CD4-positive, CD25-positive, alpha-beta regulatory T cell (primary cell): ENCODE results near the gene RAB11FIP2. TPM values are rescaled to one million over a fixed set of nuclear protein-coding genes. Genes with fewer than 3 reads are reported as not detected.

ENCODE experiments used
- ATAC-seq, 2 donors: fragments of 150-1000 bp; cut with Tn5 transposase; one replicate each; pipeline ENCODE4 v1.10.0; 2021; ENCODE audit warnings: low read depth in 2 of 2, moderate number of reproducible peaks in 2 of 2, moderate library complexity in 1 of 2
- DNase-seq, 3 donors: peaks; one replicate each; pipeline versions ENCODE4 v3.0.0 to v3.0.0-alpha.2; 2012 to 2022; ENCODE audit warnings: mixed read lengths in 1 of 3
- H3K27ac ChIP-seq: one replicate; pipeline ENCODE4 v1.7.0; 2013; ENCODE audit warnings: mild to moderate bottlenecking, low read length; ENCODE audit not compliant: insufficient read depth, poor library complexity, severe bottlenecking
- H3K27me3 ChIP-seq: one replicate; pipeline ENCODE4 v1.7.0; 2013; ENCODE audit warnings: low read length; ENCODE audit not compliant: control insufficient read depth, insufficient read depth
- H3K36me3 ChIP-seq: one replicate; pipeline ENCODE4 v1.7.0; 2013; ENCODE audit warnings: mild to moderate bottlenecking, low read length, moderate library complexity; ENCODE audit not compliant: control insufficient read depth, insufficient read depth
- H3K4me1 ChIP-seq: 2 replicates; pipeline ENCODE4 v1.7.0; 2013; ENCODE audit warnings: mild to moderate bottlenecking, low read length; ENCODE audit not compliant: insufficient read depth, control insufficient read depth, poor library complexity, severe bottlenecking
- H3K4me3 ChIP-seq: one replicate; pipeline ENCODE4 v1.7.0; 2013; ENCODE audit warnings: low read depth, mild to moderate bottlenecking, low read length, moderate library complexity
- H3K9me3 ChIP-seq, 2 experiments: 1 replicate in 1 of 2; 2 replicates in 1 of 2; pipeline ENCODE4 v1.7.0; 2013; ENCODE audit warnings: low read length in 2 of 2, mild to moderate bottlenecking in 1 of 2, moderate library complexity in 1 of 2; ENCODE audit not compliant: control insufficient read depth in 2 of 2
- H3K27ac Mint-ChIP-seq, 3 donors: one replicate each; pipeline ENCODE4 v1.8.0; 2020 to 2022; ENCODE audit warnings: mild to moderate bottlenecking in 3 of 3, mixed read lengths in 3 of 3, moderate library complexity in 2 of 3
- H3K27me3 Mint-ChIP-seq: one replicate; pipeline ENCODE4 v1.8.0; 2022; ENCODE audit warnings: mild to moderate bottlenecking, mixed read lengths
- H3K36me3 Mint-ChIP-seq: one replicate; pipeline ENCODE4 v1.8.0; 2020; ENCODE audit warnings: mixed read lengths
- H3K4me1 Mint-ChIP-seq, 4 donors: one replicate each; pipeline ENCODE4 v1.8.0; 2020 to 2022; ENCODE audit warnings: mixed read lengths in 4 of 4, mild to moderate bottlenecking in 1 of 4
- H3K4me3 Mint-ChIP-seq, 4 donors: one replicate each; pipeline ENCODE4 v1.8.0; 2020 to 2022; ENCODE audit warnings: mild to moderate bottlenecking in 4 of 4, mixed read lengths in 4 of 4, moderate library complexity in 3 of 4
- H3K9me3 Mint-ChIP-seq, 7 donors: one replicate each; pipeline ENCODE4 v1.8.0; 2020 to 2022; ENCODE audit warnings: mixed read lengths in 7 of 7, mild to moderate bottlenecking in 3 of 7, moderate library complexity in 2 of 7
- polyA plus RNA-seq, 4 donors: library from polyadenylated mRNA; unstranded; fragments of 300-500 nt; fragmentation: Illumina TruSeq; gene quantifications; one replicate each; pipeline ENCODE4 v1.2.3, GENCODE V29; 2021
- total RNA-seq: library from RNA; stranded (reverse); gene quantifications from one replicate; pipeline ENCODE4 v1.2.3, GENCODE V29; 2022

Gene RAB11FIP2
- total and polyA plus RNA-seq, 5 donors from 2014 or later: 6.0 to 35.2 (median 7.1) TPM

- no peaks in the 10 kb centered on the region for H3K36me3 ChIP-seq
- peaks cover 0 to 2% (median 0%) of the 10 kb centered on the region in 4 donors for H3K4me1 Mint-ChIP-seq
- no peak for ATAC-seq
- H3K27me3 ChIP-seq: no peaks in the 10 kb centered on the region
- no peaks in the 10 kb centered on the region for H3K9me3 ChIP-seq
- H3K27ac Mint-ChIP-seq: peak overlapping the region in 1 of 3 donors; percentile 90
- no peaks in the 10 kb centered on the region for H3K4me1 ChIP-seq
- no peaks in the 10 kb centered on the region for H3K27me3 Mint-ChIP-seq
- no peak overlapping the region for H3K4me3 Mint-ChIP-seq
- no peak overlapping the region for H3K4me3 ChIP-seq
- H3K36me3 Mint-ChIP-seq: peaks cover 9% of the 10 kb centered on the region
- H3K9me3 Mint-ChIP-seq: peaks cover 0 to 1% (median 0%) of the 10 kb centered on the region in 7 donors
- H3K27ac ChIP-seq: no peak overlapping the region
- no peak for DNase-seq
Measured at GRCh38 chr10:117993166-117993565, 53.6 kb downstream of the RAB11FIP2 start.

DNA sequence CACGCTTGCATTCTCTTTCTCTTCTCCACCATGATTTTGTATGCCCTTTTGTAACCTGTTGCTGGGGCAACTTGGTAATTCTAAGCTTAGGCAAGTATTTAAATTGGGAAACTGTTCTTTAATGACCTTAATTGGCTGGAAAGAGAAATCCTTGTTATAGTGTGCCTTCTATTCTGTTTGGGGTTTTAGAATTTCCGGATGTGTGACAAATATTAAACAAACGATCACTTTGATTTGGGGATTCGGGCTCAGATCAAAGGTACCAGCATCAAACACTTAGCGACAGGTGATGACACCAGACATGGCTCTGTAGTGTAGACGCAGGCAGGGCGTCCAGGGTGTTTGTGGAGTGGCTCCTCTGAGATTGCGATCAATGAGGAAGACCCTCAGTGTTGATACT is 55.0 kb downstream of the RAB11FIP2 start:
- no peaks in the 10 kb centered on the region for H3K27me3 Mint-ChIP-seq
- H3K27ac ChIP-seq: no peak overlapping the region

GRCh38 chr10:117989962-117990361 is 56.8 kb downstream of the RAB11FIP2 start:
- no peak for ATAC-seq
- peaks cover 3% of the 10 kb centered on the region for H3K36me3 Mint-ChIP-seq
- no peaks in the 10 kb centered on the region for H3K27me3 ChIP-seq
- no peaks in the 10 kb centered on the region for H3K27me3 Mint-ChIP-seq
- no peak overlapping the region for H3K4me3 Mint-ChIP-seq
- H3K9me3 ChIP-seq: peaks cover 0 to 4% of the 10 kb centered on the region in 2 experiments
- H3K9me3 Mint-ChIP-seq: peaks cover 0 to 16% (median 5%) of the 10 kb centered on the region in 7 donors
- no peaks in the 10 kb centered on the region for H3K36me3 ChIP-seq
- H3K4me1 Mint-ChIP-seq: peaks cover 0 to 2% (median 0%) of the 10 kb centered on the region in 4 donors
- H3K4me1 ChIP-seq: no peaks in the 10 kb centered on the region
- H3K4me3 ChIP-seq: no peak overlapping the region
- no peak overlapping the region for H3K27ac ChIP-seq
- no peak for DNase-seq
- no peak overlapping the region for H3K27ac Mint-ChIP-seq

More for the DNA sequence above, 55.0 kb downstream of the RAB11FIP2 start:
- peaks cover 7% of the 10 kb centered on the region for H3K36me3 Mint-ChIP-seq
- peaks cover 0 to 2% (median 0%) of the 10 kb centered on the region in 4 donors for H3K4me1 Mint-ChIP-seq
- no peak for DNase-seq
- Histone ChIP-seq H3K4me1 (no peaks in the 10 kb centered on the region), H3K4me3 (no peak overlapping the region), H3K27me3 (no peaks in the 10 kb centered on the region), H3K36me3 (no peaks in the 10 kb centered on the region), H3K9me3 (peaks cover 0 to 4% of the 10 kb centered on the region in 2 experiments)
- H3K9me3 Mint-ChIP-seq: peaks cover 0 to 10% (median 1%) of the 10 kb centered on the region in 7 donors
- H3K4me3 Mint-ChIP-seq: no peak overlapping the region
- ATAC-seq: no peak
- H3K27ac Mint-ChIP-seq: no peak overlapping the region

DNA sequence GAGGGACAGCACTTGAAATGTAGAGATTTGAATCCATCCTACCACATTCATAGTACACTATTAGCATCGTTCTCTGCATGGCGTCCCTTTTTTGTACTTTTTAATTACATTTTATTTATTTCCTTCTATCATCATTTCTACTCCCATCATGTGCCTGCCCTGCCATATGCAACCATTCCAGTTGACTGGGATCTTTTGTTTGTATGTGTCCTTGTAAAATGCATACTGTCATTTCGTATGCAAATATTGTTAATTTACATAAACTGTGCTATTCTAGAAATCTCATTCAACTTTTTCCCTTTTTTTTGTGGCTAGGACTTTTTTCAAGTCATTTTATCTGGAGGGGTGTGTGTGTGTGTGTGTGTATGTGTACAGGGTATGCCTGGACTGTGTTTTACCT is 57.9 kb downstream of the RAB11FIP2 start:
- Mint-ChIP-seq H3K4me3 (no peak overlapping the region), H3K4me1 (no peaks in the 10 kb centered on the region), H3K27me3 (no peaks in the 10 kb centered on the region), H3K36me3 (peaks cover 3% of the 10 kb centered on the region), H3K9me3 (peaks cover 0 to 16% (median 5%) of the 10 kb centered on the region in 7 donors), H3K27ac (no peak overlapping the region)
- DNase-seq (no peak), ATAC-seq (no peak)
- no peaks in the 10 kb centered on the region for H3K36me3 ChIP-seq
- no peaks in the 10 kb centered on the region for H3K27me3 ChIP-seq
- H3K9me3 ChIP-seq: peaks cover 0 to 4% of the 10 kb centered on the region in 2 experiments
- H3K4me1 ChIP-seq: no peaks in the 10 kb centered on the region
- H3K4me3 ChIP-seq: no peak overlapping the region
- no peak overlapping the region for H3K27ac ChIP-seq

- Histone ChIP-seq H3K4me3 (no peak overlapping the region), H3K27ac (no peak overlapping the region), H3K27me3 (no peaks in the 10 kb centered on the region), H3K4me1 (no peaks in the 10 kb centered on the region), H3K9me3 (peaks cover 0 to 4% of the 10 kb centered on the region in 2 experiments), H3K36me3 (no peaks in the 10 kb centered on the region)
- no peak overlapping the region for H3K4me3 Mint-ChIP-seq
- no peaks in the 10 kb centered on the region for H3K27me3 Mint-ChIP-seq
- no peak for ATAC-seq
- H3K27ac Mint-ChIP-seq: no peak overlapping the region
- no peak for DNase-seq
- peaks cover 4 to 16% (median 5%) of the 10 kb centered on the region in 7 donors for H3K9me3 Mint-ChIP-seq
- H3K4me1 Mint-ChIP-seq: no peaks in the 10 kb centered on the region
- H3K36me3 Mint-ChIP-seq: peaks cover 3% of the 10 kb centered on the region
Measured at GRCh38 chr10:117987244-117987909, 59.4 kb downstream of the RAB11FIP2 start.

GRCh38 chr10:117983961-117984360 is 62.8 kb downstream of the RAB11FIP2 start:
- Mint-ChIP-seq H3K4me1 (no peaks in the 10 kb centered on the region), H3K27ac (no peak overlapping the region)
- ATAC-seq: no peak

DNA sequence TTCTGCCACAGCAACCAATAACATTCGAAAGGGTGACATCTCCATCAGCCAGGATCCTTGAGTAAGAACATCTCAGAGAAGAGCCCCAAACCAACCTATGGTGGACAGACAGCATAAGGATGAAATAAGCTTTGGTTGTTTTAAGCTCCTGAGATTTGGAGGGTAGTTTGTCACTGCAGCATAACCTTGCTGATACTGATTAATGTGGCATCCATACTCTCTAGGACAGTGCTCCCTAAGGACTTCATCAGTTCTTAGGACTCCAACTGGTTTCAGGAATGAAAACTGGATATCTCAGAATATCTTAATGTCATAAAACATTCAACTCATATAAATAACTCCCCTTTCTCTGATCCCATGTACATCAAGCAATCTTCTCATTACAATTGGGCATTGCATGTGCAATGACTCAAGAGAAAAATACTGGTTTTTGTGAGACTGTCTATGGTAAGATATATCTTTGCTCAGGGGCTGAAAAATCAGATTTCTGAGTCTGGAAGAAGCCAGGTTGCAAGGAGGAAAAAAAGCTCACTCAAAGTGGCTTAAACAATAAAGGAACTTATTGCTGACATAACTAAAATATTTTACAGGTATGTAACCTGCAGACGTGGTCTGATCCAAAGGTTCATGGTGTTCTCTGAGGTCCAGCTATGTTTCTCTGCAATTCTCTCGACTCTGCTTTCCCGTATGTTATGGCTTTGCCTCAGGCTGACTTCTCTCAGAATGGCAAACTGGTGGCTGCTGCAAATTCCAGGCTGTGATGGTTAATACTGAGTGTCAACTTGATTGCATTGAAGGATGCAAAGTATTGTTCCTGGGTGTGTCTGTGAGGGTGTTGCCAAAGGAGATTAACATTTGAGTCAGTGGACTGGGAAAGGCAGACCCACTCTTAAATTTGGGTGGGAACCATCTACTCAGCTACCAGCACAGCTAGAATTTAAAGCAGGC is 65.7 kb downstream of the RAB11FIP2 start:
- H3K9me3 ChIP-seq: no peaks in the 10 kb centered on the region
- no peaks in the 10 kb centered on the region for H3K36me3 Mint-ChIP-seq
- no peak for DNase-seq
- no peak for ATAC-seq
- H3K27ac Mint-ChIP-seq: no peak overlapping the region
- no peaks in the 10 kb centered on the region for H3K36me3 ChIP-seq
- no peaks in the 10 kb centered on the region for H3K4me1 Mint-ChIP-seq
- peaks cover 2% of the 10 kb centered on the region for H3K27me3 ChIP-seq
- peaks cover 10% of the 10 kb centered on the region for H3K27me3 Mint-ChIP-seq
- no peak overlapping the region for H3K4me3 ChIP-seq
- no peak overlapping the region for H3K27ac ChIP-seq
- H3K4me3 Mint-ChIP-seq: no peak overlapping the region
- no peaks in the 10 kb centered on the region for H3K4me1 ChIP-seq
- H3K9me3 Mint-ChIP-seq: peaks cover under 1 to 5% (median 2%) of the 10 kb centered on the region in 7 donors

More at GRCh38 chr10:117983961-117984360, 62.8 kb downstream of the RAB11FIP2 start:
- peaks cover 2 to 16% (median 5%) of the 10 kb centered on the region in 7 donors for H3K9me3 Mint-ChIP-seq
- Histone ChIP-seq H3K9me3 (peaks cover 0 to 4% of the 10 kb centered on the region in 2 experiments), H3K4me1 (no peaks in the 10 kb centered on the region), H3K4me3 (no peak overlapping the region), H3K27ac (no peak overlapping the region), H3K36me3 (no peaks in the 10 kb centered on the region), H3K27me3 (peaks cover 2% of the 10 kb centered on the region)
- peaks cover 4% of the 10 kb centered on the region for H3K27me3 Mint-ChIP-seq
- DNase-seq: no peak
- peaks cover 3% of the 10 kb centered on the region for H3K36me3 Mint-ChIP-seq
- H3K4me3 Mint-ChIP-seq: no peak overlapping the region
